Neural cell (in vitro differentiated cells): ENCODE measurements around the gene P2RY6. TPM values are rescaled to one million over a fixed set of nuclear protein-coding genes. Genes with fewer than 3 reads are reported as not detected.

Experiments
- H2AFZ ChIP-seq: fragments of 200-600, 300-800 bp; sonication (generic), shearing (Covaris generic); 2 replicates; pipeline ENCODE4 v1.6.0; 2014; ENCODE audit warnings: low read depth, mild to moderate bottlenecking, antibody characterized with exemption, low read length, moderate library complexity
- H3F3A ChIP-seq: fragments of 200-600 bp; shearing (Covaris generic); 2 replicates; pipeline ENCODE4 v1.6.1; 2016; ENCODE audit warnings: mild to moderate bottlenecking, moderate library complexity, mixed read lengths, antibody characterized with exemption, low read length; ENCODE audit not compliant: insufficient read depth, poor library complexity, severe bottlenecking
- H3K27ac ChIP-seq: fragments of 200-600, 300-800 bp; sonication (generic), shearing (Covaris generic); 2 replicates; pipeline ENCODE4 v1.5.1; 2014; ENCODE audit warnings: mild to moderate bottlenecking, low read length, moderate library complexity
- H3K27me3 ChIP-seq: fragments of 300-800, 200-600 bp; sonication (generic), shearing (Covaris generic); 2 replicates; pipeline ENCODE4 v1.6.0; 2014; ENCODE audit warnings: mild to moderate bottlenecking, low read depth, low read length, moderate library complexity; ENCODE audit not compliant: insufficient read depth
- H3K36me3 ChIP-seq: fragments of 300-800, 200-600 bp; sonication (generic), shearing (Covaris generic); 2 replicates; pipeline ENCODE4 v1.5.1; 2014; ENCODE audit warnings: mild to moderate bottlenecking, antibody characterized with exemption, low read length, moderate library complexity; ENCODE audit not compliant: insufficient read depth
- H3K4me2 ChIP-seq: fragments of 300-800, 200-600 bp; sonication (generic), shearing (Covaris generic); 2 replicates; pipeline ENCODE4 v1.6.0; 2014; ENCODE audit warnings: mild to moderate bottlenecking, low read length
- H3K4me3 ChIP-seq: fragments of 300-800, 200-600 bp; sonication (generic), shearing (Covaris generic); 2 replicates; pipeline ENCODE4 v1.5.1; 2014; ENCODE audit warnings: mild to moderate bottlenecking, low read length, moderate library complexity
- H3K79me2 ChIP-seq: fragments of 200-600 bp; shearing (Covaris generic); replicated peaks from 2 replicates; pipeline ENCODE4 v1.6.0; 2014; ENCODE audit warnings: mild to moderate bottlenecking, low read length, moderate library complexity; ENCODE audit not compliant: insufficient read depth
- H3K9ac ChIP-seq: fragments of 300-800, 200-600 bp; sonication (generic), shearing (Covaris generic); 2 replicates; pipeline ENCODE4 v1.6.1; 2016; ENCODE audit warnings: mild to moderate bottlenecking, low read length, mixed read lengths
- H3K9me2 ChIP-seq: fragments of 200-600 bp; shearing (Covaris generic); 2 replicates; pipeline ENCODE4 v1.6.1; 2016; ENCODE audit warnings: mild to moderate bottlenecking, low read length, mixed read lengths; ENCODE audit not compliant: insufficient read depth
- H3K9me3 ChIP-seq: fragments of 200-600, 300-800 bp; sonication (generic), shearing (Covaris generic); 2 replicates; pipeline ENCODE4 v1.6.1; 2016; ENCODE audit warnings: mild to moderate bottlenecking, mixed run types, low read length, moderate library complexity, mixed read lengths
- H4K20me1 ChIP-seq: fragments of 200-600 bp; shearing (Covaris generic); 2 replicates; pipeline ENCODE4 v1.6.1; 2016; ENCODE audit warnings: mild to moderate bottlenecking, mixed run types; ENCODE audit not compliant: insufficient read depth
- EP300 ChIP-seq: fragments of 450-650 bp; conservative IDR thresholded peaks from 2 replicates; pipeline ENCODE4 v1.6.1; 2014; ENCODE audit warnings: antibody characterized with exemption, mild to moderate bottlenecking, moderate library complexity; ENCODE audit not compliant: poor library complexity, severe bottlenecking
- EZH2 ChIP-seq: fragments of 200-600, 300-800 bp; shearing (Covaris generic), sonication (generic); IDR thresholded peaks from 2 replicates; pipeline ENCODE4 v1.6.1; 2014; ENCODE audit warnings: antibody characterized with exemption, low read length, borderline replicate concordance, mild to moderate bottlenecking; ENCODE audit not compliant: insufficient read depth, poor library complexity, severe bottlenecking
- MXI1 ChIP-seq: fragments of 450-650 bp; conservative IDR thresholded peaks from 2 replicates; pipeline ENCODE4 v1.6.1; 2014; ENCODE audit warnings: antibody characterized with exemption, mild to moderate bottlenecking; ENCODE audit not compliant: poor library complexity, severe bottlenecking
- POLR2AphosphoS5 ChIP-seq: IDR thresholded peaks from 2 replicates; pipeline ENCODE4 v1.6.1; 2012
- RAD21 ChIP-seq: fragments of 450-650 bp; conservative IDR thresholded peaks from 2 replicates; pipeline ENCODE4 v1.6.1; 2014; ENCODE audit warnings: antibody characterized with exemption, mild to moderate bottlenecking, moderate library complexity
- SMC3 ChIP-seq: fragments of 450-650 bp; conservative IDR thresholded peaks from 2 replicates; pipeline ENCODE4 v1.6.1; 2014; ENCODE audit warnings: antibody characterized with exemption, mild to moderate bottlenecking, moderate library complexity; ENCODE audit not compliant: poor library complexity
- TAF1 ChIP-seq: IDR thresholded peaks from 2 replicates; pipeline ENCODE4 v1.6.1; 2012; ENCODE audit warnings: low read depth
- polyA plus RNA-seq: library from polyadenylated mRNA; depleted of rRNA; stranded (reverse); fragments of >200 nt; gene quantifications from 2 replicates; pipeline ENCODE4 v1.2.3, GENCODE V29; 2014
- TF ChIP-seq, protein P1 (sequence below): IDR thresholded peaks from 2 replicates; pipeline ENCODE4 v1.6.1; 2012; ENCODE audit warnings: borderline replicate concordance
- TF ChIP-seq, protein P2 (sequence below): fragments of 450-650 bp; IDR thresholded peaks from 2 replicates; pipeline ENCODE4 v1.5.1; 2014; ENCODE audit warnings: antibody characterized with exemption, mild to moderate bottlenecking, moderate library complexity; ENCODE audit not compliant: poor library complexity, severe bottlenecking

Gene P2RY6
- polyA plus RNA-seq, 1 donor from 2014 or later: not detected

DNA sequence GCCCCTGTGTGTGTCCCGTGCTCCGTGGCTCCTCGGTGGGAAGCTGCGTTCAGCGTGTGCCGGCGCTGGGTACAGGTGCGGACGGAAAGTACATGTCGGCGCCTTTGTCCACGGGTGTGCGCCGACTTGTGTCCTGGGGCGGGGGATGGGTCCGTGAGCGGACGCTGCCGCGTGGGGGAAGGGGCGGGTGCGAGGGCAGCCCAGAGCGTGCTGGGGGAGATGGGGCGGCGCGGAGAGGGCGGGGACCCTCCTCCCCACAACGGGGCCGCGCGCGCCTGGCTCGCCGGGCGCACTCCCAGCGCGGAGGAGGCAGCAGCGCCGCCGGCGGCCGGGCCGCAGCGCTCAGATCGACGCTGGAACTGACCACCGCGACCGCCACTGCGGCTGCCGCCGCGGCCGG, 70.5 kb downstream of the P2RY6 start:
- no peak overlapping the region for H3K9ac ChIP-seq
- no peak overlapping the region for H2AFZ ChIP-seq
- TF ChIP-seq POLR2AphosphoS5 (no peak), EZH2 (no peak), RAD21 (no peak), TAF1 (no peak), MXI1 (no peak), SMC3 (no peak), EP300 (no peak)
- TF ChIP-seq, protein P1, sequence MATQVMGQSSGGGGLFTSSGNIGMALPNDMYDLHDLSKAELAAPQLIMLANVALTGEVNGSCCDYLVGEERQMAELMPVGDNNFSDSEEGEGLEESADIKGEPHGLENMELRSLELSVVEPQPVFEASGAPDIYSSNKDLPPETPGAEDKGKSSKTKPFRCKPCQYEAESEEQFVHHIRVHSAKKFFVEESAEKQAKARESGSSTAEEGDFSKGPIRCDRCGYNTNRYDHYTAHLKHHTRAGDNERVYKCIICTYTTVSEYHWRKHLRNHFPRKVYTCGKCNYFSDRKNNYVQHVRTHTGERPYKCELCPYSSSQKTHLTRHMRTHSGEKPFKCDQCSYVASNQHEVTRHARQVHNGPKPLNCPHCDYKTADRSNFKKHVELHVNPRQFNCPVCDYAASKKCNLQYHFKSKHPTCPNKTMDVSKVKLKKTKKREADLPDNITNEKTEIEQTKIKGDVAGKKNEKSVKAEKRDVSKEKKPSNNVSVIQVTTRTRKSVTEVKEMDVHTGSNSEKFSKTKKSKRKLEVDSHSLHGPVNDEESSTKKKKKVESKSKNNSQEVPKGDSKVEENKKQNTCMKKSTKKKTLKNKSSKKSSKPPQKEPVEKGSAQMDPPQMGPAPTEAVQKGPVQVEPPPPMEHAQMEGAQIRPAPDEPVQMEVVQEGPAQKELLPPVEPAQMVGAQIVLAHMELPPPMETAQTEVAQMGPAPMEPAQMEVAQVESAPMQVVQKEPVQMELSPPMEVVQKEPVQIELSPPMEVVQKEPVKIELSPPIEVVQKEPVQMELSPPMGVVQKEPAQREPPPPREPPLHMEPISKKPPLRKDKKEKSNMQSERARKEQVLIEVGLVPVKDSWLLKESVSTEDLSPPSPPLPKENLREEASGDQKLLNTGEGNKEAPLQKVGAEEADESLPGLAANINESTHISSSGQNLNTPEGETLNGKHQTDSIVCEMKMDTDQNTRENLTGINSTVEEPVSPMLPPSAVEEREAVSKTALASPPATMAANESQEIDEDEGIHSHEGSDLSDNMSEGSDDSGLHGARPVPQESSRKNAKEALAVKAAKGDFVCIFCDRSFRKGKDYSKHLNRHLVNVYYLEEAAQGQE: no peak
- TF ChIP-seq, protein P2, sequence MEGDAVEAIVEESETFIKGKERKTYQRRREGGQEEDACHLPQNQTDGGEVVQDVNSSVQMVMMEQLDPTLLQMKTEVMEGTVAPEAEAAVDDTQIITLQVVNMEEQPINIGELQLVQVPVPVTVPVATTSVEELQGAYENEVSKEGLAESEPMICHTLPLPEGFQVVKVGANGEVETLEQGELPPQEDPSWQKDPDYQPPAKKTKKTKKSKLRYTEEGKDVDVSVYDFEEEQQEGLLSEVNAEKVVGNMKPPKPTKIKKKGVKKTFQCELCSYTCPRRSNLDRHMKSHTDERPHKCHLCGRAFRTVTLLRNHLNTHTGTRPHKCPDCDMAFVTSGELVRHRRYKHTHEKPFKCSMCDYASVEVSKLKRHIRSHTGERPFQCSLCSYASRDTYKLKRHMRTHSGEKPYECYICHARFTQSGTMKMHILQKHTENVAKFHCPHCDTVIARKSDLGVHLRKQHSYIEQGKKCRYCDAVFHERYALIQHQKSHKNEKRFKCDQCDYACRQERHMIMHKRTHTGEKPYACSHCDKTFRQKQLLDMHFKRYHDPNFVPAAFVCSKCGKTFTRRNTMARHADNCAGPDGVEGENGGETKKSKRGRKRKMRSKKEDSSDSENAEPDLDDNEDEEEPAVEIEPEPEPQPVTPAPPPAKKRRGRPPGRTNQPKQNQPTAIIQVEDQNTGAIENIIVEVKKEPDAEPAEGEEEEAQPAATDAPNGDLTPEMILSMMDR: no peak
- no peaks in the 10 kb centered on the region for H3K27me3 ChIP-seq
- H3K9me3 ChIP-seq: no peaks in the 10 kb centered on the region
- no peaks in the 10 kb centered on the region for H3K9me2 ChIP-seq
- peak overlapping the region; percentile 43 for H3K4me3 ChIP-seq
- no peaks in the 10 kb centered on the region for H4K20me1 ChIP-seq
- no peak overlapping the region for H3K27ac ChIP-seq
- no peak overlapping the region for H3K4me2 ChIP-seq
- H3K36me3 ChIP-seq: no peaks in the 10 kb centered on the region
- no peaks in the 10 kb centered on the region for H3F3A ChIP-seq
- H3K79me2 ChIP-seq: peaks cover 7% of the 10 kb centered on the region

DNA sequence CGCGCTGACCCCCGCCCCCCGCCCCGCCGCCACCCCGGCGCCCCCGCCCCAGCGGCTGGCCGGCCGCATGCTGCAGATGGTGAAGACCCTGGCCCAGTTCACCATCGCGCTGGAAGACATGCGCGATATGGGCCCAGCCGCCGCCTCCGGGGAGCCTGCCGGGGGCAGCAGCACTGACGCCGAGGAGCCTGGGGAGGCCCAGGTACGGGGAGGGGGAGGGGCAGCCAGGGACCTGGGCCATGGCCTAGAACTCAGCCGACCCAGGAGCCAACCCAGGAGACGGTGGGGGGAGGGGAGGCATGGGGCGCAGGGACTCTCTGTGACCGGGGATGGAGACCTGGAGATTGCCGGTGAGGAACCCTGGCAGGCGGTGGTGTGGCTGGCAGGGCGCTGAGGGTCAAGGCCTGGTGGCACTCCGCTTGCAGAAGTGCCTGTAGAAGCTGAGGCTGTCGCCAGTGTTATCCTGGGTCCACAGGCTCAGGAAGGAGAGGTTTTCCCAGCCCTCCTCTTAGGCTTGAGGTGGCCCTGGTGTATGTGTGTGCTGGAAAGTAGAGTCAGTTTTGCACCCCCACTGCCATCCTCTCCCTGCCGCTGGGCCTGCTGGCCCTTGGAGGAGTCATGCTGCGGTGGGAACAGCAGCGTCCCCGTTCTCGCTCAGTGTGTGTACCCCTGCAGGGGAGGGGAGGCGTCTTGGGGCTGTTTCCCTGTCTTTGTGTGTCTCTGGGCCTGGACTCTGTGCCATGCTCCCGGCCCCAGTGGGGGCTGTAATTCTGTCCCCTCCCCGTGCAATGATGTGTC, 71.1 kb downstream of the P2RY6 start:
- no peaks in the 10 kb centered on the region for H3K36me3 ChIP-seq
- no peaks in the 10 kb centered on the region for H4K20me1 ChIP-seq
- H3K9me3 ChIP-seq: no peaks in the 10 kb centered on the region
- peak overlapping the region; percentile 39 for H3K4me2 ChIP-seq
- H3K27ac ChIP-seq: peak overlapping the region; percentile 74
- H3K4me3 ChIP-seq: peak overlapping the region; percentile 52
- H3F3A ChIP-seq: no peaks in the 10 kb centered on the region
- H3K9me2 ChIP-seq: no peaks in the 10 kb centered on the region
- peak overlapping the region; percentile 65 for H3K9ac ChIP-seq
- no peaks in the 10 kb centered on the region for H3K27me3 ChIP-seq
- peak overlapping the region; percentile 21 for H2AFZ ChIP-seq
- H3K79me2 ChIP-seq: peaks cover 7% of the 10 kb centered on the region
- TF ChIP-seq, protein P2: no peak
- TF ChIP-seq, protein P1: no peak
- TF ChIP-seq SMC3 (no peak), POLR2AphosphoS5 (no peak), TAF1 (no peak), EZH2 (no peak), RAD21 (no peak), MXI1 (no peak)
